Uterus (tissue), 2 donors: ENCODE measurements around the gene TMCO4.

Experiments
- POLR2A ChIP-seq, 2 donors: fragments of 450-650 bp; IDR thresholded peaks; one replicate each; pipeline ENCODE4 v1.6.1; 2016; ENCODE audit warnings: antibody characterized with exemption in 2 of 2, mild to moderate bottlenecking in 1 of 2, moderate library complexity in 1 of 2
- TF ChIP-seq, protein P1 (sequence below), 4 experiments: fragments of 200-600 bp in 2 of 4; fragments of 450-650 bp in 2 of 4; sonication (generic) in 2 of 4; IDR thresholded peaks; one replicate each; pipeline ENCODE4 v1.5.1; 2016 to 2019; ENCODE audit warnings: antibody characterized with exemption in 4 of 4, mild to moderate bottlenecking in 2 of 4, moderate library complexity in 1 of 4

GRCh38 chr1:19835578-19835977 is 35.9 kb upstream of the TMCO4 start:
- TF ChIP-seq, protein P1, sequence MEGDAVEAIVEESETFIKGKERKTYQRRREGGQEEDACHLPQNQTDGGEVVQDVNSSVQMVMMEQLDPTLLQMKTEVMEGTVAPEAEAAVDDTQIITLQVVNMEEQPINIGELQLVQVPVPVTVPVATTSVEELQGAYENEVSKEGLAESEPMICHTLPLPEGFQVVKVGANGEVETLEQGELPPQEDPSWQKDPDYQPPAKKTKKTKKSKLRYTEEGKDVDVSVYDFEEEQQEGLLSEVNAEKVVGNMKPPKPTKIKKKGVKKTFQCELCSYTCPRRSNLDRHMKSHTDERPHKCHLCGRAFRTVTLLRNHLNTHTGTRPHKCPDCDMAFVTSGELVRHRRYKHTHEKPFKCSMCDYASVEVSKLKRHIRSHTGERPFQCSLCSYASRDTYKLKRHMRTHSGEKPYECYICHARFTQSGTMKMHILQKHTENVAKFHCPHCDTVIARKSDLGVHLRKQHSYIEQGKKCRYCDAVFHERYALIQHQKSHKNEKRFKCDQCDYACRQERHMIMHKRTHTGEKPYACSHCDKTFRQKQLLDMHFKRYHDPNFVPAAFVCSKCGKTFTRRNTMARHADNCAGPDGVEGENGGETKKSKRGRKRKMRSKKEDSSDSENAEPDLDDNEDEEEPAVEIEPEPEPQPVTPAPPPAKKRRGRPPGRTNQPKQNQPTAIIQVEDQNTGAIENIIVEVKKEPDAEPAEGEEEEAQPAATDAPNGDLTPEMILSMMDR (IDR thresholded peaks at IDR 0.05), result no peak
- TF ChIP-seq POLR2A (IDR thresholded peaks at IDR 0.05), result no peak
